Caki2 (cell line): ENCODE measurements around the gene PSMB7. TPM values are rescaled to one million over a fixed set of nuclear protein-coding genes. Genes with fewer than 3 reads are reported as not detected.
A peak's percentile ranks its signal among the peaks of the same experiment; 100 is the strongest.

Experiments
- DNase-seq: peaks from one replicate; pipeline ENCODE4 v3.0.0-alpha.2; 2015; ENCODE audit warnings: low read depth
- in situ Hi-C: cut with HindIII; loops from 2 replicates; pipeline ENCODE4 v1.10.0; 2016; ENCODE audit warnings: low sequenced_read_pairs, low pct_unique_long_range_greater_than_20kb, mixed read lengths
- total RNA-seq: library from RNA; depleted of rRNA; stranded (reverse); fragments of >200 nt; shearing (Covaris generic); gene quantifications from 2 replicates; pipeline ENCODE4 v1.2.3, GENCODE V29; 2014; ENCODE audit warnings: low replicate concordance

PSMB7 gene
- total RNA-seq, 1 experiment from 2014 or later = 142 TPM

GRCh38 chr9:124392254-124392870 lies 22.9 kb downstream of the PSMB7 start:
- in situ Hi-C loops = no loop called here
- DNase-seq = no peak

DNA sequence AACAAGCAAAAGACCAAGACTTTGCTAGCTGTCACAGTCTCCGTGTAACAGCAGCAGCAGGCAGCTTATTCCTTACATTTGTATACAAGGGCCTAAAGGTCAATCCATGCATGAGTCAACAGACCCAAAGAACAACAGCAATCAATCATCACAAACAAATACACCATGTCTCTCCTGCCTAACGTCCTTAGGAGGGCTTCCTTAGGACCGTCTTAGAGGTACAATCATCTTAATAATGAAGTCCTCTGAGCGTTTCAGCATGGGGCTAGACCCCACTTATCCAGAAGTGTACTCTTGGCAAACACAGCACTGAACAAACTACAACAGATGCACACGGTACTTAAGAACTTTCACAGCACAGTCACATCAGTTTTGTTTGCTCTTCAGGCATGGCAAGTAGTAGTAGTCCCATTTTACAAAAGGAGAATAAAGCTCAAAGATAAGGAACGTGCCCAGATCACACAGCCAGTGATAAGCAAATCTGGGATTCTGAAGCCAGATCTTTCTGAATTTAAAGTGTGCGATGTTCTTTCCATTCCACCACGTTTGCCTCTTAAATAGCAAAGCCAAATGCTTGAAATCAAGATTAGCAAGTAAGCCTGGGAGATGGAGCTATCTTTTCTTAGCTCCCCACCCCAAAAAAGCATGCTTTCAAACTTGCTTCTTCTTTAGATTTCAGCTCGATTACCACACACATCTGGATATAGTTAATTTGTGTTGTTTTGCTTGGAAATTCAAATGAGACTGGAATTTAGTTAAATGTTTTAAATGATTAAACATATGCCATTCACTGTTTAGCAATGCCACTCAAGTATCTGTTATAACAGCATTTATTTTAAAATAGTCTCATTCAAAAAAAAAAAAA lies 24.2 kb downstream of the PSMB7 start:
- DNase-seq = peak; percentile 23
- in situ Hi-C loops = no loop called here

DNA sequence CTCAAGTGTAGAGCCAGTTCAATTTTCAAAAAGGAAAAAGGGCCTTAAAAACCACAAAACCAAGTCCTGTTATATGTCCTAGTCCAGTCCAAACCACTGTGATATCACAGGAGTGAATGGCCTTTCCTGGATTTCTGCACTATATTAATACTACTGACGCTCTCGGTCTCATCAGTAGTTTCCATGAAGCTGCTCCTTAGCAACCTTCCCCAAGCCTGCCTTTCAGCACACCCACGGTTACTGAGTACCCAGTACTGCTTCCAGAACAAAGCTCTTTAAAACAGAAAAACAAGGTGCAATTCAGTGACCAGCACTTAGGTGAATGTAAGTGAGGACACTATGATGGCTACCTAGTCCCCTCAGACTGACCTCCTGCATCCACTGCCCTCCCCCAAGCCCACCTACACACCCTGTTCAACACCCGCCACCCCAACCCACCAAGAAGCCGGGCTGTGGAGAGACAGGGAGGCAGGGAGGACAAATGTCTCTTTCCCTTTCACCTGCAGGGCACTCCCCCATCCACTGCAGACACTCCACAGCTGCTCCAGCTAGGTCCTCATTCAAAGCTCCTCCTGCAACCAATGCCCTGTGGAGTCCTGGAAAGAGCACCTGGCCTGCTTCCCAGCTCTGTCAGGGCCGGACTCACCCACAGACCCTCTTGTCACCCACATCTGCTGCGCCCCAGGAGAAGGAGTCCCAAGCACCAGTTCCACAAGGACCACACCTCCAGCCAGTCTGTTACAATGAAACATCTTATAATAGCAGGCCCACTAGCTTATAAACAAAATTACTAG lies 25.9 kb downstream of the PSMB7 start:
- DNase-seq = no peak
- in situ Hi-C loops = no loop called here

- in situ Hi-C loops = no loop called here
- DNase-seq = no peak
Observed at GRCh38 chr9:124388275-124389048, 26.8 kb downstream of the PSMB7 start.

DNA sequence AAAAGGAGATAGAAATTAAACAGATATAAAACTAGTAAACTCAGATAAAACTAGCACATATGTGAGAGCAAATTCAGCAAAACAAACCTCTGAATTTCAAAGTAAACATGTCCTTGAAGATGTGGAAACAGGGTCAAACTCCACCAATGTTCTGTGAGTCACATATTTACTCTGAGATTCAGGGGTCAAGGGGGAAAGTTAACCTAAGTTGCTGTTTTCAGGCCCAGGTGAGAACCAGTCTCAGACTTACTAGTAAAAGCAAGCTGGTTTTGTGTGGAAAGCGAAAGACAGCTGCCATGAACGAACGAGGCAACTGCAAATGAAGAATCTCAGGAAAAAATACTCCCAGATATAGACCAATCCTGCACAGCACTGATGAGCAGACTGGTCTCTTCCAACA lies 29.0 kb downstream of the PSMB7 start:
- DNase-seq = no peak

GRCh38 chr9:124385623-124386022 lies 29.6 kb downstream of the PSMB7 start:
- in situ Hi-C loops = no loop called here

More for the DNA sequence above, 29.0 kb downstream of the PSMB7 start:
- in situ Hi-C loops = no loop called here

DNA sequence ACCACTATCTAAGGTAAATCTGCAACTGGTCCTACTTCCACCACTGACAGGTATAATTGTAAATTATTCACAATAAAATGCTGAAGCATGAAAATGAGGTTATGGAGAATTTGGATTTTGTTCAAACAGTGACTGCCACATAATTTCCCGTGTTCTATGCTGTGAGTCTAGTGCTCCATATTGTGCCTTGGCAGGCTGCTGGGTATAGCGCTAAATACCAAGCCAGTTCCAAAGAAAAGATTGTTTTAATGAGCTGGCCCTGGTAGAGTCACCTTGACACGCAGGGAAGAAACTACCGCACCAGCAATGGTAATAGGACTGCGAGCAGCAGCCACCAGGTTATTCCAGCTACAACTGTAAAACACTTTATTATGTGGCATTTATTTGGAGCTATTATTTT lies 30.4 kb downstream of the PSMB7 start:
- in situ Hi-C loops = no loop called here

More at GRCh38 chr9:124385623-124386022, 29.6 kb downstream of the PSMB7 start:
- no peak for DNase-seq

DNA sequence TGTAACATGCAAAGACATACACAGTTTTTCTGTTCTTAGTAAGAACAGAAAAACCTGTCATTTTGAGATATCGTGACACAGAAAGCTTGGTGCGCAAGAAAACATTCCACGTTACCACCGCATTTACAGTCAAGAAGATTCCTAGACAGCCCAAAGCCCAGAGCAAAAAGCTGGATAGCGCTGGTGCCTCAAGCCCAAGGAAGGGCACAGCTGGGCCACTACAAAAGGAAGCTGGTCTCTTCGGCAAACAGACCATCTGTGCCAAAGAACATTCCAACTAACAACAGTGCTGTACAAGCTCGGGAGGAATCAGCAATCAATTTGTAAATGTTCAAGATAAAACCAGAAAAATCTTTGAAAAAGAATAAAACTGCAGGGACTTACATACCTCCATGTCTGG lies 31.0 kb downstream of the PSMB7 start:
- no peak for DNase-seq
- in situ Hi-C loops = no loop called here

More for the DNA sequence above, 30.4 kb downstream of the PSMB7 start:
- no peak for DNase-seq

DNA sequence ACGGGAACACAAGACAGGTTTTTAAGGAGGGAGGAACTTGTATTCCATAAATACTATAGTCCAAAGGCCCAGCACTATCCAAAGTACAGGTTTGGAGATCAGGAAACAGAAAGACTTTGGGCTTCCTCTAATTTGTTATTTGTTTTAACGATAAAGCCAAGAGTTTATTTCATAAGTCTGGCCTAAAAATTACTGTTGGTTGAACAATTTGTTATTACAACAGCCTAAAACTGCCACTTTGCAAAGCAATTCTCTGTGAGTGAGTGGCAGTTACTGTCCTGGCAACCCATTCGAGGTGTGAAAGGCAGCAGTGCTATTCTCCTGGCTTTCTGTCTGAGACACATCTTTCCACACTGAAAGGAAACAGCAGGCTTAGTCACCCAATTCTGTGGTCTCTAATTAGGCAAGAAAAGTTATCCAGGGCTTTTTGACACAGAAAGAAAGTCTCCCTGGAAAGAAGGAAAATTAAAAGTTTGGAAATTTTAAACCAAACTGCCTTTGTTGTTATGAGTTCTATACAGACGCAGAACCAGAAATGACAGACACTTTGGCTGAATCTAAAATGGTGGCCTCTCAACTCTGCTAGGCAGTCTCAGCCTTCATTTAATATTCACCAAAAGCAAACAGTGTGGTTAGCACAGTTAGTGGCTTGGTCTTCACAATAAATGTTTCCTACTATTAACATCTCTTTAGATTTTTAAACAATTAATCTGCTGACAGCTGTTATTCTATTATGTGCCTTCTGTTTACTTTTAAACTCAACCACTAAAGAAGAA lies 33.9 kb downstream of the PSMB7 start:
- DNase-seq = no peak
- in situ Hi-C loops = no loop called here

DNA sequence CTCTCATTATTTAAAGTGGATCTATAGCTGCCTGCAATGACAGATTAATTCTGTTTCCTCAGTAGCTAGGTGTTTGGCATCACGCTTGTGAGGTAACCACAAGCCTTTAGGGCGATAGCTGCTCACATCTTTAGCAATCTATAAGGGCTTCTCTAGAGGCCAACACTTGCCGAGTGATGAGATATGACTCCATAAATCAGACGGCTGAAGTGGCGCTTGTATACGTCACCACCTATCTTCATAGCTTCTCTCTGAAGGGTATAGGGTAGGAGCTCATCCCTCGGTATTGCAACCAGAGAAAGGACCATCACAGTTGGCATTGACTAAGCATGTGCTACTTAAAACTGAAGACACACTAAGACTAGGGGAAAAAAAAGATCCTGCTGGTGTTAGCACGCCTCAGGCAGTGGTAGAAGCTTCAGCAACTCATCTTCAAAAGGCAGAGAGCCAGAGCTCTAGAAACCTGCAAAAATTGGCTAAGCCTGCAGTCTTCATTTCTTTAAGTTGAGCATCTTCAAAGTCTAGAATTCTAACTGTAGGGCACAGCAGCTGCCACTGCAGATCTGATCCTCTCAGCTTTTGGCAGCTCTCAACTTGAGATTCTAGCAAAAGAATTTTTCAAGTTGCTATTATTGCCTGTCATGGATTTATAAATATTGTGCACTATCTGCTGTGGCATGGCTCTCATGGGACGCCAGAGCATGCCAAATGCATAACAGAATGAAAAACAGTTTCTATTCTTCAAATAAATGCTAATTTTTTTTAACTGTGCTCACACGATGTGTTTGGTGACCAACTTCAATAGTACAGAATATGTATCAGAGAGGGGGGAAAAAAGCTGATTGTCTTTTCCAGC lies 37.5 kb downstream of the PSMB7 start:
- in situ Hi-C loops = no loop called here
- no peak for DNase-seq

GRCh38 chr9:124376329-124376728 lies 38.9 kb downstream of the PSMB7 start:
- DNase-seq = no peak
- in situ Hi-C loops = no loop called here

DNA sequence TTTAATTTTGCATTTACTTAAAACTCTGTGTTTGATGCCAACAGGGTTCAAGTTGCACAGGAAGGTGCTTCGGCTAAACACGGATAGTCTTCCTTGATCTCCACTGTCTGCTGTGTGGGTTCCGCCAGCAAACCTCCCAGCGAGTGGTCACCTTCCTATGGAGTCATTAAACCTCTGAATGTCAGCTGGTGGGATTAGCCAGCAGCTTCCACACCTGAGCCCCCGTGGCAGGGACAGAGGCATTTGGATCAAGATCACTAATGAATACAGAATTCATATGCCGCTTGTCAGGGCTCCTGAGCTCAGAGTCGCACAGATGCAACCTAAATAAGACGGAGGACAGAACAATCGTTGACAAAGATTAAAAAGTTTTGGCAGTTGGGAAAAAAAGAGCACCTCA lies 39.5 kb downstream of the PSMB7 start:
- no peak for DNase-seq
- in situ Hi-C loops = no loop called here

DNA sequence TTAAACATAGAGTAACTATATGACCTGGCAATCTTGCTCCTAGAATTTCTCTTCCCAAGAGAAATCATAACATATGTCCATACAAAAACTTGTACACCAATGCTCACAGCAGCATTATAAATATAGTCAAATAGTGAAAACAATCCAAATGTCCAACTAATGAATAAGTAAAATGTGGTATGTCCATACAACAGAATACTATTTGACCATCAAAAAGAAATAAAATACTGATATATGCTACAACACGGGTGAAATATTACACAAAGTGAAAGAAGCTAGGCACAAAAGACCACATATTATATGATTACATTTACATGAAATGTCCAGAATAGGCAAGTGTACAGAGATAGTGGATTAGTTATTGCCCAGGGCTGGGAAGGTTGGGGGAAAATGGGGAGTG lies 41.4 kb downstream of the PSMB7 start:
- no peak for DNase-seq
- in situ Hi-C loops = no loop called here

DNA sequence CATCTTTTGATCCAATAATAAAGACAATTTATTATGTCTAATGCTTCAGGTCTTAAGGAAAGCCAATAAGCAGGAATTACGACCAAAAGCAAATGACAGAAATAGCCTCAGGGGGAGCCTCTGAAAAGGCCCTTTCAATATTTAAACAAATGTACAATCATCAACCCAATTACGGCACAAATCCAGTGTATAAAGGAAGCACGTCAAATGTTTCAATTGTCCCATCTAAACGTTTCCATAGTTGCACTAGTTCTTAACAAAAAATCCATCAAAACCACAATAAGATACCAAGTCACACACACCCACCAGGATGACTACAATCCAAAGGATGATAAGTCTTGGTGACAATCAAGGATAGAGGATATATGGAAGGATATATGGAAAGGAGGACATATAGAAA lies 41.9 kb downstream of the PSMB7 start:
- in situ Hi-C loops = no loop called here
- no peak for DNase-seq

DNA sequence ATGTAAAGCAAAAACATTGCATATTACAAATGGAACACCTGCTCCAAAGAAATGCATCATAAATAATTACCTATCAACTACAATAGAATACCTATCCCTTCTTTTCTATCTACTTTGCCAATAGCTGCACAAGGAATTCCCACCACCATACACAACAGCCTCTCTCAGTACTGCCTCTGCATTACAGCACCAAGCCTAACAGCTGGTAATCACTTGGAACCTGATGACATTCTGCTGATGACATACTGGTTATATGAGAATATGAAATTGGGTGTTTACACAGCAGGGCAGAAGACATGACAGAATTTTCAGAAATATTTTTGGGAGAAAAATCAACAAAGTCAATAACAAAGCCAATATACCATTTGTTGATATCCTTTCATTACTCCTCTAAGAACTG lies 43.2 kb downstream of the PSMB7 start:
- no peak for DNase-seq
- in situ Hi-C loops = no loop called here

GRCh38 chr9:124370896-124371582 lies 44.2 kb downstream of the PSMB7 start:
- in situ Hi-C loops = no loop called here
- DNase-seq = no peak
